ENCODE results near the gene U2AF2.

The U2AF2 gene

GRCh38 chr19:55720214-55720746 lies 65.4 kb downstream of the U2AF2 start:
- DNase-seq: no peak

- DNase-seq: no peak
Observed at GRCh38 chr19:55720801-55721200, 66.0 kb downstream of the U2AF2 start.

GRCh38 chr19:55723491-55723890 lies 68.7 kb downstream of the U2AF2 start:
- DNase-seq: no peak

Data from activated CD4-positive, alpha-beta T cell treated with anti-CD3 and anti-CD28 coated beads for 4 hours (primary cell).